HG02943 (cell line): ENCODE data around the gene SCAMP5.

Experiments used
- ATAC-seq: cut with Tn5 transposase; IDR thresholded peaks from one replicate; pipeline ENCODE4 v1.9.1; 2021; ENCODE audit warnings: mild to moderate bottlenecking, low read depth, moderate library complexity; ENCODE audit not compliant: unreplicated experiment

The SCAMP5 gene

DNA sequence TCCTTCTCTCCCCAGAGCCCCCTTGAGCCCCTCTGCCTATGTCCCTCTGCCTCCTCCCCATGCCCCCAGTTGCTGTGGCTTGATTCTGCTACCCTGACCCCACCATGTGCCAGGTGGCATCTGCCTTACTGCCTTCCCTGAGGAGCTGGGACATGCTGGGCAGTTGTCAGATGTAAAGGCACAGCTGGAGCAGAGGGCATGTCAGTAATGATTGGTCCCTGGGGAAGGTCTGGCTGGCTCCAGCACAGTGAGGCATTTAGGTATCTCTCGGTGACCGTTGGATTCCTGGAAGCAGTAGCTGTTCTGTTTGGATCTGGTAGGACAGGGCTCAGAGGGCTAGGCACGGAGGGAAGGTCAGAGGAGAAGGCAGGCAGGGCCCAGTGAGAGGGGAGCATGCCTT lies 24.6 kb downstream of the SCAMP5 start:
- no peak for ATAC-seq

DNA sequence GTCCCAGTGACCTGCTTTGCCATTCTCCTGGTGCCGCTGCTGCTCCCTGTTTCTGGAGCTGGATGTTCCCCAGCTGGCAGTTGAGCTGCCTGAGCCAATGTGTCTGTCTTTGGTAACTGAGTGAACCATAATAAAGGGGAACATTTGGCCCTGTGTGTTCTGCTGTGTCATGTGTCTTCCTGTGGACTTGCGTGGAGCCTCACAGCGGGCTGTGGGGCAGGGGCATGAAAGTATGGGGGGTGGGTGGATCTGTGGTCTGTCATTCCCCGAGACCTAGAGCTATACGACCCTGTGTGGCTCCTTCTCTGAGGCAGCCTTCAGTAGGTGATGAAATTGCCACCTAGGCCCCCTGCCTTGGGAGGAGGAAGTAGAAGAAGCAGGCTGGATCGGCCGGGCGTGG lies 26.0 kb downstream of the SCAMP5 start:
- no peak for ATAC-seq

DNA sequence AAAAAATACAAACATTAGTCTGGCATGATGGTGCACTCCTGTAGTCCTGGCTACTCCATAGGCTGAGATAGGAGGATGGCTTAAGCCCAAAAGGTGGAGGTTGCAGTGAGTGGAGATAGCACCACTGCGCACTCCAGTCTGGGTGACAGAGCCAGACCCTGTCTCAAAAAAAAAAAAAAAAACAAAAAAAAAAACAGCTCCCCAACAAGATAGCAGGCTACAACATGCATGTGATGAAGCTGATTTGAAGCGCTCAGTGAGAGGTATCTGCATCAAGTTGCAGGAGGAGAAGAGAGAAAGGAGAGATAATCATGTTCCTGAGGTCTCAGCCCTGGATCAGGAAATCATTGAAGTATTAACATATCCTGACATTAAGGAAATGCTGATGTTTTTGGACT lies 27.4 kb downstream of the SCAMP5 start:
- ATAC-seq = no peak

DNA sequence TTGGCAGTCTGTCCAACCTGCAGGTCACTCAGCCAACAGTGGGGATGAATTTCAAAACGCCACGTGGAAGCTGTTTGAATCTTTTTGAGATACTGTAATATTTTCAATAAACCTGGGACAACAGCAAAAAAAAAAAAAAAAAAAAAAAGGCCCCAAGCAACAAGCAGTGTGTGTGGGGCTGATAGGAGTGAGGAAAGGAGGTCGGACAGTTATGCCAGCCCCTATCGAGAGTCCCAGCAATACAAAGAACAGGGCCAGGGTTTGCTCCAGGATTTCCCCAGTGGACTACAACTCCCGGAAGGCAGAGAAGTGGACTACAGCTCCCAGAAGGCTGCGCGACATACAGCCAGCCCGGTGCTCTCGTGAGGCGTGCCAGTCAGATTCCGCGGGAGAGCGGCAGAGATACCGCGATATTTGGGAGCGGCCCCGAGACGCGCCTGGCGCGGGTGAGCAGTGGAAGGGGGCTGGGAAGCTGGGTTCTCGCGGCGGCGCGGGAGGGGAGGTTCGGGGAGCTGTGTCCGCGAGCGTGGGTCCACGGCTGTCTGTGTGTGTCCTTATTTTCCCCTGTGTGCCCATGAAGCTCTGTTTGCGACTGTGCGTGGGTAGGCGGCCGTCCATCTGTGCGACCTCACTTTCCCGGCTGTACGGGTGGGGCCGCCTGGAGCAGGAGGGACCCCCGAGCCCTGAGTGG lies 28.0 kb downstream of the SCAMP5 start, which contains the start of gene PPCDC:
TSS of gene PPCDC (plus strand) at position 410 of the 691 bp plus-strand sequence. CDS start 4,729 bp downstream, outside the sequence.
- ATAC-seq = peak; percentile 84

DNA sequence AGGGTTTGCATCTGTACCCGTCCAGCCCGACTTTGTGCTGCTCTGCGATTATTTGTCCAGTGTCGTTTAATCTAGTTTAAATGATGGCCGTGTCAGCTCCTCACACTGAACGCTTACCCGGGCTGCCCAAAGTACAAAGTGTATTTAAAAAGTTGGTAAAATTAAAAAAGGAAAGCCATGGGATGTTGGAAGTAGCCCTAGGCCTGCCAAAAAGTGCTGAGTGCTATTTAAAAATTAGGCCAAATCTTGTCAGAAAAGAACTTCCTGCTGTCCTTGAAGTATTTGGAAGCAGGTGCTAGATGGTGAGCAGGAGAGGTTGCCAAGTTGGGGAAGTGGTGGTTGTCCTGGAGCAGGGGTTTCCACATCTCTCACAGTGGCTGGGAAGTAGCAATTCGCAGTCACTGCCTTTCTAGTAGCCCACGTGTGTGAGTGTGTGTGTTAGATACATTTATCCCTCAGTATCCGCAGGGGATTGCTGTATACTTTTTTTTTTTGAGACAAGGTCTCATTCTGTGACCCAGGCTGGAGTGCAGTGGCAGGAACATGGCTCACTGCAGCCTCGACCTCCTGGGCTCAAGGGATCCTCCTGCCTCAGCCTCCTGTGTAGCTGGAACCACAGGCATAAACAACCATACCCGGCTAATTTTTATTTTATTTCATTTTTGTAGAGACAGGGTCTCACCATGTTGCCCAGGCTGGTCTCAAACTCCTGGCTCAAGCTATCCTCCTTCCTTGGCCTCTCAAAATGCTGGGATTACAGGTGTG lies 28.7 kb downstream of the SCAMP5 start:
- no peak for ATAC-seq

DNA sequence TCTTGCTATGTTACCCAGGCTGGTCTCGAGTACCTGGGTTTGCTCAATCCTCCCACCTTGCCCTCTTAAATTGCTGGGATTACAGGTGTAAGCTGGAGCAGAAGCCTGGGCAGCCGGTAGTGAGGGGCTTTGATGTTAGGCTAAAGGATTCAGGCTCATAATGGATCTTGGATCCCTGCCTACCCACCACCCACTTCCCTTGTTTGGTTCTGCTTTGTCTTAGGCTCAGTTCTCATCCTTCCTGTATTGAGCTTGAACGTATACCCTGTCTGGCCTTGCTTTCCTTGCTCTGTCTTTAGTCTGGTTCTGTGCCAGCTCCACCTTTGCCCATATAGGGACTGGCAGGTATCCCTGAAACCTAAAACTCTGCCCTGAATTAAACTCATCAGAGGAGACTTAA lies 29.7 kb downstream of the SCAMP5 start:
- no peak for ATAC-seq

DNA sequence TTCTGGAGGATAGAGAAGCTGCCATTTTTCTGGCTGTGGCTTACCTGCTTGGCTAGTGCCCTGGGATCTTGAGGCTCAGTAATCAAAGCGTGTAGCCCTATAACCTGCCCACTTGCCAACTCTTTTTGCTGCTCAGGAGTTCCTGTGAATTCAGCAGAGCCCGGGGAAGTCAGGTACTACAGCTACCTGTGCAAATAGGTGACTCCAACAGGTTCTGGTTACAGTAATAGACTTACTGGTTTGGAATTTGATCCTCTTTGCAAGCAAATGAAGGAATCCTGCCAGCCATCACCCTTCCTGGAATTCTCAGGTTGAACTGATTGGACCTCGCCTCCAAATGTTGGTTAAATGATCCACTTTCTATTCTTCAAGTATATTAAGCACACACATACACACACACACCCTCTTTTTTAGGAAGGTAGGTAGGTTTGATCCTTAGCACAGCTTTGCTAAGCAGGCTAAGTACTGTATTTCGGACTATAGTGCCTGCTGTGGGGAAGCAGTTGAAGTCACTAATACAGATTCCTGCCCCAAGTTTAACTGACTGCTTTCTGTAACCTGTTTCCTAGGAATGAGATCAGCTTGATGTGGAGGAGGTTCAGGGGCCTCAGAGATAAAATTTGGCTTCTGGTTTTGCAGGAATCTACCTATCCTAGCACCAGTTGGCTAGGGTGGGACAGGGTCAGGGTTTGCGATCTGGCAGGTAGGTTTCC lies 30.3 kb downstream of the SCAMP5 start:
- ATAC-seq = no peak

DNA sequence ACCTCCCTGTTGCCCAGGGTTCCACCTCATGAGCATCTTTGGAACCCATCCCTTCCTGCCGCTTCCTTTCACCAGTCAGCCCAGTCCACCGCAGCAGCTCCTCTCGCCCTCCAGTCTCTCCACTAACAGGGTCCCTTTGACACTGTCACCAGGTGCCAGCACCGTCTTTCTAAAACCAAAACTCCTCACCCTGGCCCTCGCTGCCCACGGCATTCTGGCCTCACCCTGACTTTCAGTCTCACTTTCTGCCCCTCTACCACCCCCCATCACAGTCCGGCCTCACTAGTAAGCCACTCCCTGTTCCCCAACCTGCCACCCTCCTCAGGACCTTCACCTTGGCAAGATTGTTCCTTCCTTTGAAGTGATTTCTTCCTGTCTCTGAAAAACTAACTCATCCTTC lies 32.2 kb downstream of the SCAMP5 start:
- ATAC-seq = no peak

DNA sequence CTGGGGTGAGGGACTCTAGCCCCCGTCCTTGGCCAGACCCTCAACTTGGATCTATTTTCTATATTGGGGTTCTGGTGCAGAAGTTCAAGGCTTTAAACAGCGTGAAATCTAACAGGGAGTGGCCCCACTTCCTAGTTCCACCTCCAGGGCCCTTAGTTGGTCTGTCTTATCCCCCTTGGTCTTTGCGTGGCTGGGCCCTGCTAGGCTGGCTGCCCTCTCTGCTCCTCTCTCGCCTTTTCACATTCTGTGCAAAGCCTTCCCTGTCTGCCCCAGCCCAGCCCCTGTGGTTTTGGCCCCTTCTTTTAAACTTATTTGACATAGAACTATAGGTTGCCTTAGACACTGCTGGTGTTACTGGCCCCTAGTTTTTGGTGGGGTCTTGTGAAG lies 33.6 kb downstream of the SCAMP5 start:
- no peak for ATAC-seq

DNA sequence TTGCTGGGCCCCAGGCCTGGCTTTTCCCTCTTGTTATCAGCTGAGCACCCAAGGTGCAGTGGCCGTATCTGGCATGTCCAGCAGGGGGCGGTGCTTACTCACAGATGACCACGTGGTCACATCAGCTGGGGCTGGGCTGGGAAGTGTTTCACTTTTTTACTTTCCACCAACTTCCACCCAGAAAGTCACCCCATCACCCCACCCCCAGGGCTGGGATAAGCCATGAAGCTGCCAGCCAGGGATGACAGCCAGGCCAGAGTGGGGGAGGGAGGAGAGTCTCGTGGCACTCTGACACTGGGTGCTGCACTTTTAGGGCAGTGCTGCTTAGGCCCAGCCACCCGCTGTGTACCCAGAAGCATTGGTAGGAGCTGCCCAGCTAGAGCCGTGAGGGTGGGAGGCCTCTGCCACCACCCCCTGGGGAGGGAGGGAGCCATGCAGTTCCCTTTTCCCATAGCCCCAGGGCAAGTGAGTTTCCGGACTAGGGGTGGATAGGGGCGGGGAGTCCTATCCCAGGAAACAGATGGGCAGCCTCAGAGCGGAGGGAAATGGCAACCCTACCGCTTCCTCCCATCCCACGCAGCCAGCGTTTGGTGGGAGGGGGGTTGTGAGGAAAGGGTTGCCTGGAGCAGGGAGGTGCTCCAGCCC lies 34.1 kb downstream of the SCAMP5 start:
- ATAC-seq = no peak

DNA sequence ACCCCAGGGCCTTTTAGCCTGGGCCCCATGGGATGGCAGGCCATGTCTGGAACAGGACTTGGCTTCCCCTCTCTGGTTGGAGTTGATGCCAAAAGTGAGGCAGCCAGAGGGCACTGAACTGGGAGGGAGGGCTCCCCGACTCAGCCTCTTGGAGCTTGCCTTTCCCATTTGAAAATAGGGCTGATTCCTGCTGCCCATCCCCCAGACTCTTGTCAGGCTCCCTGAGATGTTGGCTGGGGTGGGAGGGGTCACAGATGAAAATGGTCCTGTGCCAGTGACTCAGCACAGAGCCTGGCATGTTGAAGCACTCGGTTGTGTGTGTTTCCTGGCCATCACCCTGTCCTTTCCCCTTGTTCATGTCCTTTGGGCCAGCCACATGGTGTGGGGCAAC lies 34.7 kb downstream of the SCAMP5 start:
- no peak for ATAC-seq

DNA sequence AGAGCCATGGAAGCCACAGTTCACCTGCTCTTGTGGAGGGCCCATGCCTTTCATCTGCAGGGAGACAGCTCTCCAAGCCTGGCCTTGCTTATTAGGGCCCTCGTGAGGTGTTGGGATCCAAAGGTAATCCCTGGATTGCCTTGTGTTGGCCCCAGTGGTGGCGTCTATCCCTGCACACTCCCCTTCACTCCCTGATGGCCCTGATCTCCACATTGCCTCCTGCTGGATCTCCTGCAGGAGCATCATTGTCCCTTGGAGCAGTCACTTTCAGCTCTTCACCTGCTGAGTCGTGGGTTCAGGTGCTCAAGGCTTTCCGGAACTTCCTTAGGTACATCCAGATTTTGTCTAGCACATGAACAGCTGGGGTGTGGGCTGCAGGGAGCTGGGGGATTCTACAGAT lies 35.1 kb downstream of the SCAMP5 start:
- ATAC-seq = no peak

DNA sequence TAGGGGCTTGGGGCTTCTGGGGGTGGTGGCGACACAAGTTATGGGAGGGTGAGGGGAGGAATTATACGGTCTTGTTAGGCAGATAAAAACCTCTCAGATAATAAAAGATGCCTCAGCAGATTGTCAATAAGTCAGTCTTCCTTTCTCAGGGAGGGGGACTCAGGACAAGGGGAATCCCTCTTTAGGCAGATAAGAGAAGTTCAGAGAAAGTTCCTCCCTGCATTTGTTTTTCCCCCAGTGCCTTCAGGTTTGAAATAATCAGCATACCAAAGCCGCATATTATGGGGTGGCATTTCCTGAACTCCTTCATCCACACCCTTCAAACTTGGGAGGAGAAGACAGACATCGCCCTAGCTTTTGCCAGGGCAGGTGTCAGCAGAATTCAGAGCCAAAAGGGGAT lies 36.5 kb downstream of the SCAMP5 start:
- ATAC-seq = no peak

DNA sequence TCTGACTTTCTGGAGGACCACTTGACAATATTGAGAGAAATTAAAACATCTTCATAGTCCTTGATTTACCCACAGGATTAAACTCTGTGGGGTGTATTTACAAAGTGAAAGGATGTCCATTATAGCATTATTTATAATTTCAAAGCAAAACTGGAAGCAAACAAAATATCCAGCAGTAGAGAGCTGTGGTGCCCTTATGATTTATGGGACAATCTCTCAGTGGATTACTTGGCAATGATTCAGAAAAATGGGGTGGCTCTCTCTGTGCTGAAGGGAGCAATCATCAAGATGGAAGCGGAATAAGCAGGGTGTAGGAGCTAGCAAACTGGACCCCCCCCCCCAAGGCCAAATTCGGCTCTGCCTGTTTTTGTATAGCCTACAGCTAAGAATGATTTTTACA lies 37.0 kb downstream of the SCAMP5 start:
- ATAC-seq = no peak

DNA sequence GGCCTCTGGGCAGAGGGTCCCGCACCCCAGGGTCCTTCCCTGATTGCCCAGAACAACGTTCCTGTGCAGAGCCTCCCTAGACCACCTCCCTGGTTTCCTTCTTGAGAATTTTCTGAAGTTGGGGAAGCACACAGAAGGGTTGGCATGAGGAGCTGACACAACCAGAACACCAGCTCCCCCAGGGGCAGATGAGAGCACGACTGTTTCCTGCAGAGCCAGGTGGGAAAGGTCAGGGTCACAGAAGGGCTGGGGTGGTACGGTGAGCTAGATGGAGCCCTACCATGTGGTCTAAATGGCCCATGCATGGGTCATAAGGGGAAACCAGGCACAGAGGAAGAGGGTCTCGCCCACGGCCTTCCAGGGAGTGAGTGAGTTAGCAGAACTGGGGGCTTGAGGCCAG lies 38.4 kb downstream of the SCAMP5 start:
- no peak for ATAC-seq

DNA sequence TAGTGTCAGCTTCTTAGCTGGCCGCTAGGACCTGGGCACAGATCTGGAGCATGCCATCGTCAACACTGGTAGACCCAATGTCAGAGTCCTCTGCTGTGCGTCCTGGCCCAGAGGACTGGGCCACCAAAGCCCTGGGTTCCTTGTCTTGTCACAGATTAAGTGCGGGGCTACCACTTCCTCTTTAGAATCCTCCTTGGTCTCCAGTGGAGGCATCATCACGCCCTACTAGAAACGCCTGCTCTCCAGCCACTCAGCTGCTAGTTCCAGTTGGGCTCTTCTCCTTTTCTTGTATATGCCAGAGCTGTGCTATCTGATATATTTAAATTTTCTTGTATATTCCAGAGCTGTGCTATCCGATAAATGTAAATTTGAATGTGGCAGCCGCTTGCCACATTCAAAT lies 39.3 kb downstream of the SCAMP5 start:
- no peak for ATAC-seq

DNA sequence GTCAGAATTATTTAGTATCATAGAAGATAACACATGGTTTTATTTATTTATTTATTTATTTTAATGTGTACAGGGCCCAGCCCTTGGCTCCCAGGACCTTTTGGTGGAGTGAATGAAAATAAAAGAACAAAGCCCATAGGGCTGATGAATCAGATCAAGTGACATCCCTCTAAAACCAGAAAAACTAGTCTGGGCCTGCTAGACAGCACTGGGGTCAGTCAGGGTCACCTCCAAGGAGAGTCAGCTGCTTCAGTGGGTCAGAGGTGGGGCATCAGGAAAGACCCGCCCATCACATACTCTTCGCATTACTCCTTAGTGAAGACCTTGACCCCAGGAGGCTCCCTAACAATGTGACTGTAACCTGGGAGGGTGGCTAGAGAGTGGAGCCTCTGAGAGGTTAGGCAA lies 40.9 kb downstream of the SCAMP5 start:
- no peak for ATAC-seq

DNA sequence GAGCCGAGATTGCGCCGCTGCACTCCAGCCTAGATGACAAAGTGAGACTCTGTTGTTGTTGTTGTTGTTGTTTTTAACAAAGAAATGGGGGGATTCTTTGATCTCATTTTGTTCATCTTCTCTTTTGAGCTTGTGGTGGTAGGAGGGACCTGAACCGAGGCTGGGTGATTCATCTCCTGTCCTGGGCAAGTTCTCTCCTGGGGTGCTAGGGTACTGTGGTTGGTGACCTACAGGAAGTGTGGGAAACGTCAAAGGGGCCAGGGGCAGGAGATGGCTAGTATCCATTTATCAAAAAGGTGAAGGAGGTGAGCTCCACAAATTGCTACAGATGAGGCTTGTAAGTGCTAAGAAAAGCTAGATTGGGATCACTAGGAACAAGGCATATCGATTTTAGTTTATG lies 42.3 kb downstream of the SCAMP5 start:
- no peak for ATAC-seq

DNA sequence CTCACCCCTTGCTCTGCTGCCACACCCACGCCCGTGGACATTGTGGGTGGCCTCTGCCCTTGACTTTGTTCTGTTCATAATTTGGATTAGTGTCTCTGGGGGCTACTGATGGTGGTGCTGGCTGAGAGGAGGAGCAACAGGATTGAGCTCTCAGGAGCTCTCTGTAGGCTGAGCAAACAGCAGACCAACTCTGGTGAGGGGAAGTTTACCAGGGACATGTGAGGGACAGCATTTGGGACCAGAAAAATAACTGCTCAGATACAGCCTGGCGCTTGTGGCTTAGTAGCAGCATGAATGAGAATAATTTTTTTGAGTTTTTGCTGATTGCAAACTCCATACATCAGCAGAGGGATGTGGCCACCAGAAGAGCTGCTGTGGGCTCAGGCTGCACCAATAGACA lies 42.9 kb downstream of the SCAMP5 start:
- ATAC-seq = no peak

DNA sequence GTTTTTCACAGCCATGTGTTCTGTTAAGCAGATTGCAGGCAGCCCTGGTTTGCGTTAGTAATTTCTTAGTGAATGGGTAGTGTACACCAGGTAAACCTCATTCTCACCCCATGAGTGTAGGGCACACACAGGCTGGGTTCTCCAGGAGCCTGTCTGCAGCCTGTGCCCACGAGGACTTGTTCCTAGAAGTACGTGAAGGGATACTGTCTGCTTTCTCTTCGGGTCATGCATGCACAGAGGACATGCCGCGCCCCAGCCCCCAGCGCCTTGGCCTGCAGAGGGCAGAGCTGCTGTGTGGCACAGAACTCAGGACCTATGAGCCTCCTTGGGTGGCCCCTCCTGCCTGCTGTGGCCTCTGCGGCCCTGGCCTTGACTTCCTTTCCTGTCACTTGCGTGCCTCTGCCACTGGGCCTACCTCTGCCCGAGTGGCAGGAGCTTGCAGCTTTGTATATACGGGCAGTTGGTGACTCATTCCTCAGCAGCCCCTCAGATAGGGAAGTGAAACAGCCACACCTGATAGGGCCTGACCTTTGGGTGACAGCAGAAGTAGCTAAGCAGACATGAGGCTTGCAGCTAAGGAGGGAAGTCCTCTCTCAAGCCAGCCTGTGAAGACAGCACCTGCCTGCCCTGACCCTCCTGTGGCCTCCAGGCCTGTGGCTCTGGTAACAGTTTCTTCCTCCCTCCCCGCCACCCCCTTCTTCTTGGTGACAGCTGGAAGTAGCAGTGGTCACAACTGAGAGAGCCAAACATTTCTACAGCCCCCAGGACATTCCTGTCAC lies 47.6 kb downstream of the SCAMP5 start:
- ATAC-seq = peak; percentile 61
